NCI-H2196 treated with DMSO at 0.1 percent for 48 hours (cell line): ENCODE measurements around the gene BCR.
"Not testable (repeated sequence)": the region's sequence is repeated elsewhere in the genome, so short reads cannot be mapped to it uniquely, and the experiment has no call there.

Experiments used
- DNase-seq: peaks from one replicate; lab custom pipeline; 2025; ENCODE audit not compliant: unreplicated experiment; lab: John Stamatoyannopoulos, UW

The BCR gene

DNA sequence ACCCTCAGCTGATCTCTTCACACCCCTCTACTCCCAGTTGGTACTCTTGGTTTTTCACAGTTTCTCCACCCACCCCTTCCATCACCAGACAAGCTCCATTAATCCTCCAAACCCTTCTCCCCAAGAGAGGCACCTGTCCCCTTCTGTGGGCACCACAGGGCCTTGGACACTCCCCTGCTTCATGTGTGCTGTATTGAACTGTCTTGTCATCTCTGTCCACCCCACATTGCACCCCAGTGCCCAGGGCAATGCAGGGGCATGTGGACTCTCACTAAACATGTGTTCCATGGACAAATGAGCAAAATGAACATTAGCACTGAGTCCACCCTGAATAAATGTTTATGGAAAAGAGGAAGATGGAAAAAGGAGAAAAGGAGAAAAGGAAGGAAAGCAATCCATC is 181.4 kb downstream of the BCR start:
- DNase-seq: no peak

DNA sequence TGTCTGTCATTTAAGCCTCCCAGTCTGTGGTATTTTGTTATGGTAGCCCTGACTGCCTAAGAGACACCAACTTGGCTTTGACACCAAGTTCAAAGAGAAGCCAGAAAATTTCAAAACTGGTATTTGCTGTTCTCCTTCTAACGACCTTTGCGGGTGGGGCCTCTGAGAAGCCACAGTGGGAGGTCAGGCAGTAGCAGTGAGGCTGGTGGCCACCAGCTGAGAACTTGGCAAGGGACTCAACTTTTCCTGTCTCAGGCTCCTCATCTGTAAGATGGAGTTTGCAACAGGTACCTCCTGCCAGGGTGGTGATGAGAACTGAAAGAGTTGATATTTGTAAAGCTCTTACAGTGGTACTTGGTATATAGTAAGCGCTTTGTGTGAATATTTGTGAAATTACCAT is 183.4 kb downstream of the BCR start:
- DNase-seq: no peak

DNA sequence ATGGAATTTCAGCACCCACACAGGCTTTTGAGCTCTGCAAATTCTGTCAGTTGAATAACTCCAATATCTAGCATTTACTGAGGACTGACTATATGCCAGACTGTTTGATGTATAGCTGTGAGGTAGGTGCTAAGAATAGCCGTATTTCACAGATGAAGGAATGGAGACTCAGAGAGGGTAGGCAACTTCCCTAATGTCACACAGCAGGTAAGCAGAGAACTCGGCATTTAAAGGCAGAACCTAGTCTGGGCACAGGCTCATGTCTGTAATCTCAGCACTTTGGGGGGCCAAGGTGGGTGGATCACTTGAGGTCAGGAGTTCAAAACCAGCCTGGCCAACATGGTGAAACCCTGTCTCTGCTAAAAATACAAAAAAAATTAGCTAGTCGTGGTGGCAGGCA is 184.1 kb downstream of the BCR start:
- DNase-seq: no peak

DNA sequence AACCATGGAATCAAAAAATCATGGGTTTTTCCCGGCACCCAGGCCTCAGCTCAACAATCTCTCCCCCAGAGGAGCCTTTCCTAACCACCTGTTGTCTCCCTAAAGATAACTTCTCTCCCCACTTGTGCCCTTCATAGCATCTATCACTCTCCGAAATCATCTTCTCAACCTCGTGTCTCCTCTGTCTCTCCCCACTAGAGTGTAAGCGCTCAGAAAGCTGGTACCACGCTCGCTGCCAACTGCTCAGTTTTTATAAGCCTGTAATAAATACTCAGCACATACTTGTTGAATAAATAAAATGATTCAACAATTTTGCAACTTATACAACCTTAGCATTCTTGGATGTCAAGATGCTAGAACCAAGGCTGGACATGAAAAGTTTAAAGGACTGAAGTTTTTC is 185.2 kb downstream of the BCR start:
- DNase-seq: no peak

DNA sequence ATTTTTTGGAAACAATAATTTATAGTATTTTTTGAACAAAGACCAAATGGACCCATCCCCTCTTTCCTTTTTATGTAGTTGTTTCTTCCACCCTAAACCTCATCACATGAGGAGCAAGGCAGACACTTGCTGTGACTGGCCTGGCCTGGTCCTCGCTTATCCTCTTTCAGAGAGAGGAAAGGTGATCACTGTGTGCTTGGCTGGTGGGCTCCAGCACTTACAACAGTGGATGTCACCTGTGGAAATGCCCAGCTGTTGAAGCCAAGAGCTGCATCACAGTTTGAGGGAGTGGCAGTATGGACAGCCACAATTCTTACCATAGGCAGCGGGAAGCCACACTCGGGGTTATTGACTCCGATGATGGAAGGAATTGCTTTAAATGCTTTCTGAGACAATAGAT is 185.7 kb downstream of the BCR start:
- DNase-seq: no peak

DNA sequence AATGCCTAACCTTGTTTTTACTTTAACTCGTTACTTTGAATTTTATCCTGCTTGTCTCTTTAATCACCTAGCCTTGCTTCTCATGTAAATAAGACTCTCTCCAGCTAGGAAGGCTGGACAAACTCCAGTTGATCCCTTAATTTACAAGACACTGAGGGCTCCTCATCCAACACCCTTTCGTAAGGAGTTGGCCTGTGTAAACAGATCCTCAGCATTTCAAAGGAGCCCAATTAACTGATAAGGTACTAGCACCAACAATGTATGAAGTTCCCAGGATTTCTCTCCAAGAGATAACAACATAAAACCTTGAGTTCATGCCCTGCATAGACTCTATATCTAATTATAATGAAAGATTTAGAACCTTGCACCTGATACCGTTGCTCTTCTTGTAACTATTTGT is 186.9 kb downstream of the BCR start:
- not testable (repeated sequence) for DNase-seq
